Muscle layer of duodenum (tissue), 2 donors: ENCODE data around the gene LELP1.

Experiments
- H3K27ac ChIP-seq: one replicate; pipeline ENCODE4 v1.7.0; 2013; ENCODE audit warnings: mild to moderate bottlenecking, low read length
- H3K27me3 ChIP-seq: one replicate; pipeline ENCODE4 v1.7.0; 2013; ENCODE audit warnings: low read depth, mild to moderate bottlenecking, control low read depth, low read length
- H3K36me3 ChIP-seq, 2 donors: one replicate each; pipeline ENCODE4 v1.7.0; 2013; ENCODE audit warnings: low read length in 2 of 2, control low read depth in 1 of 2, mild to moderate bottlenecking in 1 of 2; ENCODE audit not compliant: insufficient read depth in 2 of 2, control insufficient read depth in 1 of 2
- H3K4me1 ChIP-seq, 2 donors: one replicate each; pipeline ENCODE4 v1.7.0; 2013; ENCODE audit warnings: low read length in 2 of 2, mild to moderate bottlenecking in 2 of 2, control low read depth in 1 of 2, moderate library complexity in 1 of 2; ENCODE audit not compliant: insufficient read depth in 2 of 2, control insufficient read depth in 1 of 2
- H3K4me3 ChIP-seq, 2 donors: one replicate each; pipeline ENCODE4 v1.7.0; 2013; ENCODE audit warnings: low read length in 2 of 2, low read depth in 1 of 2, mild to moderate bottlenecking in 1 of 2
- H3K9me3 ChIP-seq, 2 donors: one replicate each; pipeline ENCODE4 v1.7.0; 2013; ENCODE audit warnings: low read length in 2 of 2, control low read depth in 1 of 2, mild to moderate bottlenecking in 1 of 2; ENCODE audit not compliant: control insufficient read depth in 1 of 2
- donor health status: healthy.

The LELP1 gene

DNA sequence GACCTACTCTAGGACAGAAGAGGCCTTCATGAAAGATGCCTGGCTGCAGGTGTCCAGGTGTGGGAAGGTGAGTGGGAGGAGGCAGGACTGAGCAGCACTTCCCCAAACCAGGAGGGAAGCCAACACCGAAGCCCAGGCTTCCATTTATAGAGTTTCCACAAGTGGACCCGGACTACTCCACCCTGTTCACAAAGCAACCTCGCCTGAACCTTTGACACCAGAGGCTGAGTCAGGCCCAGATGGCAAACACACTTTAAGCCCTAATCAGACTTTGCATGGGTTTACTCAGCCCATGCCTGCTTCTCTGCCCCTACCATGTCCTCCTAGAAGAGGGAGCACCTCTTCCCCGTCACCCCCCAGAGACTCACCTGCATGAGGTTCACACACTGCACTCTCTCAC, 28.1 kb downstream of the LELP1 start:
- no peaks in the 10 kb centered on the region for H3K9me3 ChIP-seq
- H3K27ac ChIP-seq: peak overlapping the region; percentile 32
- H3K4me3 ChIP-seq: no peak overlapping the region
- H3K27me3 ChIP-seq: no peaks in the 10 kb centered on the region
- no peaks in the 10 kb centered on the region for H3K4me1 ChIP-seq
- no peaks in the 10 kb centered on the region for H3K36me3 ChIP-seq

DNA sequence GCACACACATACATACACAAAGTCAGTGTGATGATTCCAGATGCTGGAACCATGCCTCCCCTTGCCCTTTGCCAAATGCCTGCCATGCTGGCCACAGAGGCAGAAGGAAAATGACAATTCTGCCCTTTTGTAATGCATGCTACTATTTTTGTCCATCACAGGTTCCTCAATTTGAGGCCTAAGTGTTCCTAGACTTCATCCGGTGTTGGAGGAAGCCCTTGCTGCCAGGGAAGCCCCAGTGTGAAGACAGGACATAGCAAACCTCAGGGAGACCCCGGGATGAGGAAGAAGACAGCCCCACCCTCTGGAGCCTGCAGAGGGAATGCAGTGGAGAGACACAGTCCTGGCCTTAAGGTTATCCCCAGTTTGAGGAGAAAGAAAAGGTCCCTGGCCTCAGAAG, 28.6 kb downstream of the LELP1 start:
- Histone ChIP-seq H3K27me3 (no peaks in the 10 kb centered on the region), H3K27ac (peak overlapping the region; percentile 32), H3K36me3 (no peaks in the 10 kb centered on the region), H3K4me1 (no peaks in the 10 kb centered on the region), H3K4me3 (no peak overlapping the region), H3K9me3 (no peaks in the 10 kb centered on the region)

GRCh38 chr1:153232553-153232952, 29.3 kb downstream of the LELP1 start:
- H3K27me3 ChIP-seq: no peaks in the 10 kb centered on the region
- no peak overlapping the region for H3K4me3 ChIP-seq
- H3K27ac ChIP-seq: no peak overlapping the region

DNA sequence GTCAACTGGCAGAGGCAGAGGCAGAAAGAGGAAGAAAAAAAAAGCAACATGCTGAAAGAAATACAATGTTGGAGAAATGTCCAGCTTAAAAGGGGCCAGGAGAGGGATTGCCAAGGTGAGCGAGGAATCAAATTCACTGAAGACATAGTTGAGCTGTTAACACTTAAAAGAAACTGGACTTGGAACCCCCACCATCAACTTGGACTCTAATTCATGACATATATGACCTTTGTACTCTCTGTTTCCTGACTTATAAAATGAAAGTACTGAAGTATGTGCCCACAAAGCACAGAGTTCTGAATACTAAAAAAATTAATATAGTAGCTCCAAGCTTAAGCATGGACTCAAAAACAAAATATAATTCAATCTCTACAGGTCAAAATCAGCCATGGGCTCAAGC, 30.2 kb downstream of the LELP1 start:
- no peaks in the 10 kb centered on the region for H3K36me3 ChIP-seq
- H3K27me3 ChIP-seq: no peaks in the 10 kb centered on the region
- H3K4me3 ChIP-seq: no peak overlapping the region
- no peaks in the 10 kb centered on the region for H3K4me1 ChIP-seq
- H3K27ac ChIP-seq: no peak overlapping the region
- H3K9me3 ChIP-seq: no peaks in the 10 kb centered on the region

More at GRCh38 chr1:153232553-153232952, 29.3 kb downstream of the LELP1 start:
- no peaks in the 10 kb centered on the region for H3K9me3 ChIP-seq
- no peaks in the 10 kb centered on the region for H3K36me3 ChIP-seq
- H3K4me1 ChIP-seq: no peaks in the 10 kb centered on the region

- Histone ChIP-seq H3K4me1 (no peaks in the 10 kb centered on the region), H3K4me3 (no peak overlapping the region), H3K27me3 (no peaks in the 10 kb centered on the region), H3K36me3 (no peaks in the 10 kb centered on the region), H3K9me3 (no peaks in the 10 kb centered on the region), H3K27ac (no peak overlapping the region)
Observed at GRCh38 chr1:153238527-153238926, 35.3 kb downstream of the LELP1 start.

GRCh38 chr1:153242160-153242559, 38.9 kb downstream of the LELP1 start:
- no peaks in the 10 kb centered on the region for H3K27me3 ChIP-seq

DNA sequence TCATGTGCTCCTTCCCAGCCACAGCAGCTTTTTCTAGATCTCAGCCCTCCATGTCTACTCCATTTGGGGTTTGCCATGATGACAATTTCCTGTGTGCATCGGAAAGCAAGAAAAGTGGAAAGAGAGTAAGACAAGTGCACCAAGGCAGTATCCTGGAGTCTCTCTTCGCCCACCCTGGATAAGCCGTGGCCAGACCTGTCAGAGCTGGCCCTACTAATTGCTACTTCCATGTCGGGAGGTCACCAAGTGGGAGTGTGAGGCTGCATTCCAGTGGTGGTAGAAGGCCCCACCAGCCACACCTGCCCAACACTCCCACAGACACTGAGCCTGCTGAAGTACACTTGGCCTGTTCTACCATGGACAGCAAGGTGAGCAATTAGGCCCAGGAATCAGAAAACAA, 42.2 kb downstream of the LELP1 start:
- Histone ChIP-seq H3K4me1 (no peaks in the 10 kb centered on the region), H3K4me3 (no peak overlapping the region), H3K9me3 (no peaks in the 10 kb centered on the region), H3K36me3 (no peaks in the 10 kb centered on the region), H3K27ac (no peak overlapping the region), H3K27me3 (no peaks in the 10 kb centered on the region)

More at GRCh38 chr1:153242160-153242559, 38.9 kb downstream of the LELP1 start:
- H3K27ac ChIP-seq: no peak overlapping the region
- H3K4me1 ChIP-seq: no peaks in the 10 kb centered on the region
- no peaks in the 10 kb centered on the region for H3K9me3 ChIP-seq
- H3K36me3 ChIP-seq: no peaks in the 10 kb centered on the region
- H3K4me3 ChIP-seq: no peak overlapping the region

GRCh38 chr1:153246018-153246417, 42.8 kb downstream of the LELP1 start:
- Histone ChIP-seq H3K36me3 (no peaks in the 10 kb centered on the region), H3K27ac (no peak overlapping the region), H3K4me3 (no peak overlapping the region), H3K27me3 (no peaks in the 10 kb centered on the region), H3K9me3 (no peaks in the 10 kb centered on the region), H3K4me1 (no peaks in the 10 kb centered on the region)

DNA sequence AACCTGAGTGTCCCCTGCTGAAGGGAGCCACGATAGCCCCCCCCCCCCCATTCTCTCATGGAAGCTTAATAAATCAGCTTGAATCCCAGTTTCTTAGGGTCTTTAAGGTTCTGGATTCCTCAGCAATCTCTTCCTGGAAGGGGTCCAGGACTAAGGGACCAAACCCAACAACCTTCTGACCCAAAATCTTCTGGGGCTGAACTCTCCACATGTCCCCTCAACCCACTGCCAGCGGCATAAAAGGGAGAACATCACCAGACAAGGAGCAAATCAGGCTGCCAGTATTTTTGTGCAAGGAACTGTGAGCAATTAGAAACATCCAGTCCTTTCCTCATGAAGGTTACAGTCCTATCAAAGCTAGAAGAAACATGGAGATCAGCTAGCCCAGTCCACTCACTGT, 43.6 kb downstream of the LELP1 start:
- Histone ChIP-seq H3K4me1 (no peaks in the 10 kb centered on the region), H3K4me3 (no peak overlapping the region), H3K27ac (no peak overlapping the region), H3K9me3 (no peaks in the 10 kb centered on the region), H3K27me3 (no peaks in the 10 kb centered on the region), H3K36me3 (no peaks in the 10 kb centered on the region)

GRCh38 chr1:153248176-153248879, 45.1 kb downstream of the LELP1 start:
- Histone ChIP-seq H3K36me3 (no peaks in the 10 kb centered on the region), H3K27me3 (no peaks in the 10 kb centered on the region), H3K27ac (no peak overlapping the region), H3K4me3 (no peak overlapping the region), H3K4me1 (no peaks in the 10 kb centered on the region), H3K9me3 (no peaks in the 10 kb centered on the region)

- H3K9me3 ChIP-seq: no peaks in the 10 kb centered on the region
- no peak overlapping the region for H3K27ac ChIP-seq
- H3K27me3 ChIP-seq: no peaks in the 10 kb centered on the region
- H3K4me3 ChIP-seq: no peak overlapping the region
- no peaks in the 10 kb centered on the region for H3K36me3 ChIP-seq
- H3K4me1 ChIP-seq: no peaks in the 10 kb centered on the region
Observed at GRCh38 chr1:153250166-153250565, 46.9 kb downstream of the LELP1 start.

DNA sequence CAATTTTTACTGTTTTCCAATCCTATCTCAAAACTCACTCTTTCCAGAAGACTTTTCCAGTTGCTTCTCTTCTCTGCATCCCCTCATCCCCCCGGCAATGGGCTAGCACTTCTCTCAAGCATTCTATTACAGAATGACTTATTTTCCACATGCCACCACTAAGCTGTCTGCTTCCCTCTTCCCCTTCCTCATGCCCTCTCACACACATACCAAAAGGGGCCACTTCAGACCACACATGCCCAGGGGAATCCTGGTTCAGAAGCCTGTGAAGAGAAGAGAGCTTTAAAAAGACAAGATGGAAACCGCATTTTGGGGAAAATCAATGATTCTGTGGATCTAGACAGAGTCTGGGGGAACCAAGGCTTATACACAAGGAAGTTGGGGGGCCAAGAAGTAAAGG, 47.9 kb downstream of the LELP1 start:
- no peak overlapping the region for H3K27ac ChIP-seq
- H3K9me3 ChIP-seq: no peaks in the 10 kb centered on the region
- no peaks in the 10 kb centered on the region for H3K36me3 ChIP-seq
- no peaks in the 10 kb centered on the region for H3K27me3 ChIP-seq
- no peaks in the 10 kb centered on the region for H3K4me1 ChIP-seq
- no peak overlapping the region for H3K4me3 ChIP-seq
